Neural progenitor cell (in vitro differentiated cells): ENCODE results near the gene IFT172. TPM values are rescaled to one million over a fixed set of nuclear protein-coding genes. Genes with fewer than 3 reads are reported as not detected.

Source experiments
- DNase-seq: peaks from one replicate; pipeline ENCODE4 v3.0.0-alpha.2; 2016; ENCODE audit warnings: low spot score
- H2AFZ ChIP-seq: fragments of 200-600 bp; sonication (generic); replicated peaks from 2 replicates; pipeline ENCODE4 v1.6.1; 2016; ENCODE audit warnings: antibody characterized with exemption
- H3F3A ChIP-seq: fragments of 200-600 bp; sonication (generic); 2 replicates; pipeline ENCODE4 v1.6.1; 2016; ENCODE audit warnings: antibody characterized with exemption, low read depth
- H3K27ac ChIP-seq: fragments of 200-600 bp; sonication (generic); 2 replicates; pipeline ENCODE4 v1.5.1; 2016; ENCODE audit warnings: mild to moderate bottlenecking
- H3K27me3 ChIP-seq: fragments of 200-600 bp; sonication (generic); 2 replicates; pipeline ENCODE4 v1.6.1; 2016; ENCODE audit warnings: mild to moderate bottlenecking, moderate library complexity
- H3K36me3 ChIP-seq: fragments of 200-600 bp; sonication (generic); 2 replicates; pipeline ENCODE4 v1.5.1; 2016
- H3K4me1 ChIP-seq: fragments of 200-600 bp; sonication (generic); 2 replicates; pipeline ENCODE4 v1.6.1; 2016; ENCODE audit warnings: mixed run types
- H3K4me2 ChIP-seq: fragments of 200-600 bp; sonication (generic); 2 replicates; pipeline ENCODE4 v1.6.1; 2016
- H3K4me3 ChIP-seq: fragments of 200-600 bp; sonication (generic); 2 replicates; pipeline ENCODE4 v1.5.1; 2016
- H3K79me2 ChIP-seq: fragments of 200-600 bp; sonication (generic); 2 replicates; pipeline ENCODE4 v1.6.1; 2016; ENCODE audit warnings: low read depth
- H3K9ac ChIP-seq: fragments of 200-600 bp; sonication (generic); 2 replicates; pipeline ENCODE4 v1.6.1; 2016
- H3K9me3 ChIP-seq: fragments of 200-600 bp; sonication (generic); 2 replicates; pipeline ENCODE4 v1.5.1; 2016; ENCODE audit warnings: low read depth
- H4K20me1 ChIP-seq: fragments of 200-600 bp; sonication (generic); 2 replicates; pipeline ENCODE4 v1.6.1; 2016; ENCODE audit warnings: low read depth
- H3K27ac Mint-ChIP-seq: 3 replicates; pipeline ENCODE4 v1.8.0; 2021; ENCODE audit warnings: mixed read lengths
- H3K27me3 Mint-ChIP-seq: 2 replicates; pipeline ENCODE4 v1.8.0; 2022; ENCODE audit warnings: low read depth, mild to moderate bottlenecking, inconsistent platforms, moderate library complexity, mixed read lengths; ENCODE audit not compliant: insufficient read depth
- H3K36me3 Mint-ChIP-seq: 3 replicates; pipeline ENCODE4 v1.8.0; 2021; ENCODE audit warnings: mixed read lengths
- H3K4me1 Mint-ChIP-seq: 3 replicates; pipeline ENCODE4 v1.8.0; 2021; ENCODE audit warnings: mixed read lengths
- H3K4me3 Mint-ChIP-seq: 3 replicates; pipeline ENCODE4 v1.8.0; 2021; ENCODE audit warnings: mild to moderate bottlenecking, moderate library complexity, mixed read lengths
- H3K9me3 Mint-ChIP-seq: 3 replicates; pipeline ENCODE4 v1.8.0; 2020; ENCODE audit warnings: mixed read lengths
- EZH2 ChIP-seq: fragments of 200-600 bp; sonication (generic); IDR thresholded peaks from 2 replicates; pipeline ENCODE4 v1.6.1; 2017; ENCODE audit warnings: antibody characterized with exemption, mild to moderate bottlenecking, moderate library complexity
- EZH2phosphoT487 ChIP-seq: fragments of 200-600 bp; sonication (generic); IDR thresholded peaks from 2 replicates; pipeline ENCODE4 v1.6.1; 2017; ENCODE audit warnings: antibody characterized with exemption
- total RNA-seq: library from RNA; depleted of rRNA; stranded (reverse); fragments of >200 nt; gene quantifications from 2 replicates; pipeline ENCODE4 v1.2.3, GENCODE V29; 2015; ENCODE audit warnings: low replicate concordance
- TF ChIP-seq, protein P1 (sequence below): fragments of 200-600 bp; sonication (generic); IDR thresholded peaks from 2 replicates; pipeline ENCODE4 v1.5.1; 2017; ENCODE audit warnings: antibody characterized with exemption, mild to moderate bottlenecking

The IFT172 gene
- total RNA-seq, 1 donor from 2014 or later, result 20.3 TPM

DNA sequence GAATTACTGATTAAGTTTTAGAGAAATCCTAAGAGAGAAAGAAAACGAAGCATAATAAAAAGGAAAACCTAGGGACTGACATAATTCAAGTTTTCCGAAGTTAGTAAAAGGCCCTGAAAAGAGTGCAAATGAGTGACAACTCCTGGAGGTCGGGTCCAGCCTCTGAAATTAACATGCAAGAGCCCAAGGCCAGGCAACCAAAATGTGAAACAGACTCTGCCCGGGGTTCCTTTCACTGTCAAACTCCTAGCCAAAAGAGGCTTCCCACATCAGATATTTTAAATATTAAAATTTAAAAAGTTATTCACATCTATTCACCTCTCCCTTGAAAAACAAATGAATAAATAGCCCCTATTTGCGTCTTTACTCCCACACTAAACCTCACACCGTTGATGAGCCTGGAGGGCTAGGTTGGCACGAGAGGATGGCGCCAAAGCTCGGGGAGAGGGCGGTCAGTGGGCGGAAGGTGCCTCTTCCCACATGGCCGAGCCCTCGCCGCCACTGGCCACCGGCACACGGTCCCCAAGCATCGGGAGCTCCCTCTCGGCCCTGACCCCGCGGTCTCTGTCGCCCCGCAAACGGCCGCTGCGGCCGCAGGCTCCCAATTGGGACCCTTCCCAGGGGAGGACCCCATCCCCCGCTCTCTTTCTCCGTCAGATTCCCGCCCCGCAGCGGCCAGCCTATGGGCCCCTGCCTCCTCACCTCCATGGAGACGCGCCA is 80.8 kb downstream of the IFT172 start:
- H3K4me1 Mint-ChIP-seq, result peaks cover 18% of the 10 kb centered on the region
- H2AFZ ChIP-seq, result peak overlapping the region; percentile 95

DNA sequence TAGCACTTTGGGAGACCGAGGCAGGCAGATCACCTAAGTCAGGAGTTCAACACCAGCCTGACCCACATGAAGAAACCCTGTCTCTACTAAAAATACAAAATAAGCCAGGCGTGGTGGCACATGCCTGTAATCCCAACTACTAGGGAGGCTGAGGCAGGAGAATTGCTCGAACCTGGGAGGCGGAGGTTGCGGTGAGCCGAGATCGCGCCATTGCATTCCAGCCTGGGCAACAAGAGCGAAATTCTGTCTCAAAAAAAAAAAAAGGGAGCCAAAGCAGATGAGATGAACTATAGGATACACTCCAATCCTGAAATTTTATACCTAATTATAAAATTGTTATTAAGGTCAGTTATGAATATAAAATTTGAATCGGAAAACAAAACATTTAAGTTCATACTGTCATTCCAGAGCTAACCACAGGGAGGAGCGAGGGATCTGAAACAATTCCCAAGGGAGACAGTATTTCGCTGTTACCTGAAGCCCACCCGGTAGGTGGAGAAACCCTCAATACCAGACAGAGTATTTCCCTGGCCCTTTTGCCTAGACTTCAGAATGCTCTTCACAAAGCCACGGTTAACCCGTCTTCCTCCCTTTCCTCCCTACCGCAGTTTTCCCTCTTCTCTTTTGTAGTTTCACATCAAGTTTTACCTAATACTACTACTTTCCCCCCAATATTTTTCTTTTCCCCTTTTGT is 81.6 kb downstream of the IFT172 start:
- H3K9ac ChIP-seq, result peak overlapping the region; percentile 90
- peak overlapping the region; percentile 82 for H3K4me2 ChIP-seq
- H4K20me1 ChIP-seq, result peaks cover 46% of the 10 kb centered on the region
- no peaks in the 10 kb centered on the region for H3K27me3 ChIP-seq
- peaks cover 20% of the 10 kb centered on the region for H3F3A ChIP-seq
- H3K36me3 ChIP-seq, result no peaks in the 10 kb centered on the region
- peaks cover 64% of the 10 kb centered on the region for H3K79me2 ChIP-seq
- DNase-seq, result peak; percentile 78
- peak overlapping the region; percentile 99 for H3K4me3 ChIP-seq
- no peaks in the 10 kb centered on the region for H3K9me3 ChIP-seq
- H3K4me1 Mint-ChIP-seq, result peaks cover 18% of the 10 kb centered on the region
- no peak overlapping the region for H3K27ac ChIP-seq
- peaks cover 7% of the 10 kb centered on the region for H3K9me3 Mint-ChIP-seq
- peak overlapping the region; percentile 68 for H3K27ac Mint-ChIP-seq
- peaks cover 2% of the 10 kb centered on the region for H3K27me3 Mint-ChIP-seq
- TF ChIP-seq EZH2 (no peak), EZH2phosphoT487 (no peak)
- TF ChIP-seq, protein P1, sequence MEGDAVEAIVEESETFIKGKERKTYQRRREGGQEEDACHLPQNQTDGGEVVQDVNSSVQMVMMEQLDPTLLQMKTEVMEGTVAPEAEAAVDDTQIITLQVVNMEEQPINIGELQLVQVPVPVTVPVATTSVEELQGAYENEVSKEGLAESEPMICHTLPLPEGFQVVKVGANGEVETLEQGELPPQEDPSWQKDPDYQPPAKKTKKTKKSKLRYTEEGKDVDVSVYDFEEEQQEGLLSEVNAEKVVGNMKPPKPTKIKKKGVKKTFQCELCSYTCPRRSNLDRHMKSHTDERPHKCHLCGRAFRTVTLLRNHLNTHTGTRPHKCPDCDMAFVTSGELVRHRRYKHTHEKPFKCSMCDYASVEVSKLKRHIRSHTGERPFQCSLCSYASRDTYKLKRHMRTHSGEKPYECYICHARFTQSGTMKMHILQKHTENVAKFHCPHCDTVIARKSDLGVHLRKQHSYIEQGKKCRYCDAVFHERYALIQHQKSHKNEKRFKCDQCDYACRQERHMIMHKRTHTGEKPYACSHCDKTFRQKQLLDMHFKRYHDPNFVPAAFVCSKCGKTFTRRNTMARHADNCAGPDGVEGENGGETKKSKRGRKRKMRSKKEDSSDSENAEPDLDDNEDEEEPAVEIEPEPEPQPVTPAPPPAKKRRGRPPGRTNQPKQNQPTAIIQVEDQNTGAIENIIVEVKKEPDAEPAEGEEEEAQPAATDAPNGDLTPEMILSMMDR, result peak; percentile 63
- peak overlapping the region; percentile 87 for H3K4me3 Mint-ChIP-seq
- H3K36me3 Mint-ChIP-seq, result peaks cover 6% of the 10 kb centered on the region
- H3K4me1 ChIP-seq, result peaks cover 4% of the 10 kb centered on the region
- H2AFZ ChIP-seq, result no peak overlapping the region

More for the DNA sequence above, 80.8 kb downstream of the IFT172 start:
- H3K9me3 ChIP-seq, result no peaks in the 10 kb centered on the region
- peak overlapping the region; percentile 90 for H3K9ac ChIP-seq
- Mint-ChIP-seq H3K9me3 (peaks cover 7% of the 10 kb centered on the region), H3K36me3 (peaks cover 6% of the 10 kb centered on the region), H3K4me3 (peak overlapping the region; percentile 87), H3K27me3 (peaks cover 2% of the 10 kb centered on the region), H3K27ac (peak overlapping the region; percentile 68)
- peaks cover 39% of the 10 kb centered on the region for H4K20me1 ChIP-seq
- peak overlapping the region; percentile 99 for H3K4me3 ChIP-seq
- H3K79me2 ChIP-seq, result peaks cover 56% of the 10 kb centered on the region
- H3K27me3 ChIP-seq, result no peaks in the 10 kb centered on the region
- TF ChIP-seq EZH2phosphoT487, result no peak
- TF ChIP-seq, protein P1, result no peak
- TF ChIP-seq EZH2, result no peak
- H3F3A ChIP-seq, result peaks cover 20% of the 10 kb centered on the region
- H3K36me3 ChIP-seq, result no peaks in the 10 kb centered on the region
- peak overlapping the region; percentile 86 for H3K27ac ChIP-seq
- peaks cover 4% of the 10 kb centered on the region for H3K4me1 ChIP-seq
- DNase-seq, result peak; percentile 77
- H3K4me2 ChIP-seq, result peak overlapping the region; percentile 82

DNA sequence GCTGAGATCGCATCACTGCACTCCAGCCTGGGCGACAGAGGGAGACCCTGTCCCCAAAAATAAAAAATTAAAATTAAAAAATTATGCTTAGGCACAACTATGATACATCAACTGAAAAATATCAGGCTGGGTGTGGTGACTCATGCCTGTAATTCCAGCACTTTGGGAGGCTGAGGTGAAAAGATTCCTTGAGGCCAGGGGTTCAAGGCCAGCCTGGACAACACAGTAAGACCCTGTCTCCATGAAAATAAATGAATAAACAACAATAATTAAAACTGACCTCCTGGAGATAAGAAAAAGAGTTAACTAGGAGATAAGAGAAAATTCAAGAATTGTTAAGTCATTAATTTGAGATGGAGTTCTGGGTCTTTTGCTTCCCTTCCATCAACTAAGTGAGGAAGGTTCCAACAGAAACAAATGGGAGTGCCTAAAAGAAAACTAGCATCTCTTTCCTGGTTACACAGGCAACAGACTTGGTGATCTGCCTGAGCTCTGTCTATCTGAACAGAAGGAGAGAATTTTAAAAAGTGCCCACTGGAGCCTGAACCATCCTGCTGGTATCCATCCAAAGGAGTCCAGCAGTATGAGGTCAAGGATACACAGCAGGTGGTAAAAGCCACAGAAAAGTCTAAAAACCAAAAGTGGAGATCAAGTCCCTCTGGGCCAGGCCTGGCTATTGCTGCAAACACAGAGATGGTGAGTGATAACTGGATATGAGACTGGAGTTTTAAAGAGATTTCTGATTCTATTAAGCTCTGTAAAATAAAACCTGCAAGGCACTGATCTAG is 89.0 kb downstream of the IFT172 start:
- Histone ChIP-seq H3K4me3 (no peak overlapping the region), H3K27me3 (no peaks in the 10 kb centered on the region), H3K4me2 (no peak overlapping the region), H3K9ac (no peak overlapping the region), H3F3A (peaks cover 6% of the 10 kb centered on the region), H3K79me2 (peaks cover 100% of the 10 kb centered on the region), H3K36me3 (peaks cover 4% of the 10 kb centered on the region), H3K4me1 (no peaks in the 10 kb centered on the region), H3K9me3 (no peaks in the 10 kb centered on the region), H3K27ac (peak overlapping the region; percentile 13), H4K20me1 (peaks cover 62% of the 10 kb centered on the region), H2AFZ (no peak overlapping the region)
- Mint-ChIP-seq H3K9me3 (no peaks in the 10 kb centered on the region), H3K36me3 (peaks cover 13% of the 10 kb centered on the region), H3K27me3 (peaks cover 2% of the 10 kb centered on the region), H3K27ac (no peak overlapping the region), H3K4me3 (no peak overlapping the region), H3K4me1 (peaks cover 14% of the 10 kb centered on the region)
- DNase-seq, result no peak
- TF ChIP-seq EZH2phosphoT487 (no peak), EZH2 (no peak)
- TF ChIP-seq, protein P1, result no peak
